ENCODE data around the gene ASIC2.
A peak's percentile ranks its signal among the peaks of the same experiment; 100 is the strongest.

ASIC2 gene

GRCh38 chr17:33178681-33179080, 114.4 kb downstream of the ASIC2 start:
- Mint-ChIP-seq H3K27ac (no peak overlapping the region), H3K27me3 (peaks cover 31% of the 10 kb centered on the region), H3K9me3 (no peaks in the 10 kb centered on the region), H3K4me1 (no peaks in the 10 kb centered on the region), H3K4me3 (no peak overlapping the region)
- DNase-seq (no peak), ATAC-seq (no peak)

- Mint-ChIP-seq H3K27ac (no peak overlapping the region), H3K4me1 (no peaks in the 10 kb centered on the region), H3K4me3 (no peak overlapping the region), H3K9me3 (peaks cover 0 to 7% of the 10 kb centered on the region in 2 donors), H3K27me3 (peaks cover 22% of the 10 kb centered on the region)
- DNase-seq: no peak
- ATAC-seq: no peak
Observed at GRCh38 chr17:33175562-33175961, 117.5 kb downstream of the ASIC2 start.

- DNase-seq (no peak), ATAC-seq (no peak)
- Mint-ChIP-seq H3K27ac (no peak overlapping the region), H3K4me3 (no peak overlapping the region), H3K9me3 (peaks cover 0 to 7% of the 10 kb centered on the region in 2 donors), H3K27me3 (peaks cover 27% of the 10 kb centered on the region), H3K4me1 (no peaks in the 10 kb centered on the region)
Observed at GRCh38 chr17:33171931-33172330, 121.2 kb downstream of the ASIC2 start.

- peaks cover 0 to 7% of the 10 kb centered on the region in 2 donors for H3K9me3 Mint-ChIP-seq
- DNase-seq (no peak), ATAC-seq (no peak)
- H3K4me1 Mint-ChIP-seq: no peaks in the 10 kb centered on the region
- H3K27me3 Mint-ChIP-seq: peaks cover 10% of the 10 kb centered on the region
- no peak overlapping the region for H3K27ac Mint-ChIP-seq
- no peak overlapping the region for H3K4me3 Mint-ChIP-seq
Observed at GRCh38 chr17:33169580-33170285, 123.4 kb downstream of the ASIC2 start.

- H3K9me3 Mint-ChIP-seq: peaks cover 0 to 7% of the 10 kb centered on the region in 2 donors
- H3K27ac Mint-ChIP-seq: no peak overlapping the region
- H3K27me3 Mint-ChIP-seq: peaks cover 21% of the 10 kb centered on the region
- DNase-seq (no peak), ATAC-seq (no peak)
- no peak overlapping the region for H3K4me3 Mint-ChIP-seq
- H3K4me1 Mint-ChIP-seq: no peaks in the 10 kb centered on the region
Observed at GRCh38 chr17:33167736-33168135, 125.4 kb downstream of the ASIC2 start.

- Mint-ChIP-seq H3K27ac (no peak overlapping the region), H3K9me3 (peaks cover 0 to 4% of the 10 kb centered on the region in 2 donors), H3K27me3 (peaks cover 25% of the 10 kb centered on the region), H3K4me3 (no peak overlapping the region), H3K4me1 (no peaks in the 10 kb centered on the region)
- DNase-seq (no peak), ATAC-seq (no peak)
Observed at GRCh38 chr17:33166472-33166871, 126.6 kb downstream of the ASIC2 start.

GRCh38 chr17:33164169-33164881, 128.8 kb downstream of the ASIC2 start:
- Mint-ChIP-seq H3K4me1 (no peaks in the 10 kb centered on the region), H3K27ac (no peak overlapping the region), H3K4me3 (no peak overlapping the region), H3K27me3 (peaks cover 25% of the 10 kb centered on the region), H3K9me3 (no peaks in the 10 kb centered on the region)
- no peak for ATAC-seq
- no peak for DNase-seq

GRCh38 chr17:33163533-33164168, 129.4 kb downstream of the ASIC2 start:
- peak overlapping the region in 1 of 2 donors; percentile 9 for H3K27ac Mint-ChIP-seq
- H3K27me3 Mint-ChIP-seq: peaks cover 21% of the 10 kb centered on the region
- H3K9me3 Mint-ChIP-seq: no peaks in the 10 kb centered on the region
- no peak overlapping the region for H3K4me3 Mint-ChIP-seq
- no peak for DNase-seq
- ATAC-seq: no peak
- no peaks in the 10 kb centered on the region for H3K4me1 Mint-ChIP-seq

- Mint-ChIP-seq H3K27me3 (peaks cover 19% of the 10 kb centered on the region), H3K9me3 (no peaks in the 10 kb centered on the region), H3K4me1 (no peaks in the 10 kb centered on the region), H3K27ac (no peak overlapping the region), H3K4me3 (no peak overlapping the region)
- DNase-seq: no peak
- ATAC-seq: no peak
Observed at GRCh38 chr17:33154869-33155455, 138.1 kb downstream of the ASIC2 start.

GRCh38 chr17:33152783-33153182, 140.3 kb downstream of the ASIC2 start:
- peaks cover 14% of the 10 kb centered on the region for H3K27me3 Mint-ChIP-seq
- H3K9me3 Mint-ChIP-seq: no peaks in the 10 kb centered on the region
- no peak overlapping the region for H3K27ac Mint-ChIP-seq
- DNase-seq (no peak), ATAC-seq (no peak)
- no peak overlapping the region for H3K4me3 Mint-ChIP-seq
- H3K4me1 Mint-ChIP-seq: no peaks in the 10 kb centered on the region

GRCh38 chr17:33151565-33151964, 141.5 kb downstream of the ASIC2 start:
- H3K9me3 Mint-ChIP-seq: no peaks in the 10 kb centered on the region

GRCh38 chr17:33145941-33146340, 147.2 kb downstream of the ASIC2 start:
- no peaks in the 10 kb centered on the region for H3K4me1 Mint-ChIP-seq
- H3K27ac Mint-ChIP-seq: no peak overlapping the region
- ATAC-seq (no peak), DNase-seq (no peak)
- no peaks in the 10 kb centered on the region for H3K9me3 Mint-ChIP-seq
- no peaks in the 10 kb centered on the region for H3K27me3 Mint-ChIP-seq
- H3K4me3 Mint-ChIP-seq: no peak overlapping the region

More at GRCh38 chr17:33151565-33151964, 141.5 kb downstream of the ASIC2 start:
- Mint-ChIP-seq H3K27me3 (peaks cover 8% of the 10 kb centered on the region), H3K4me3 (no peak overlapping the region), H3K27ac (no peak overlapping the region), H3K4me1 (no peaks in the 10 kb centered on the region)
- no peak for ATAC-seq
- DNase-seq: no peak

- H3K9me3 Mint-ChIP-seq: no peaks in the 10 kb centered on the region
- ATAC-seq: no peak
- peaks cover under 1% of the 10 kb centered on the region for H3K27me3 Mint-ChIP-seq
- no peak overlapping the region for H3K27ac Mint-ChIP-seq
- H3K4me1 Mint-ChIP-seq: no peaks in the 10 kb centered on the region
- no peak for DNase-seq
- no peak overlapping the region for H3K4me3 Mint-ChIP-seq
Observed at GRCh38 chr17:33144837-33145236, 148.3 kb downstream of the ASIC2 start.

- Mint-ChIP-seq H3K9me3 (no peaks in the 10 kb centered on the region), H3K4me1 (no peaks in the 10 kb centered on the region), H3K27me3 (peaks cover 21% of the 10 kb centered on the region), H3K27ac (peak overlapping the region in 1 of 2 donors; percentile 72), H3K4me3 (no peak overlapping the region)
- DNase-seq (no peak), ATAC-seq (no peak)
Observed at GRCh38 chr17:33142705-33143299, 150.3 kb downstream of the ASIC2 start.

- peaks cover 30% of the 10 kb centered on the region for H3K27me3 Mint-ChIP-seq
- H3K4me1 Mint-ChIP-seq: no peaks in the 10 kb centered on the region
- H3K4me3 Mint-ChIP-seq: no peak overlapping the region
- DNase-seq: no peak
- H3K9me3 Mint-ChIP-seq: no peaks in the 10 kb centered on the region
- no peak for ATAC-seq
- no peak overlapping the region for H3K27ac Mint-ChIP-seq
Observed at GRCh38 chr17:33140413-33141099, 152.5 kb downstream of the ASIC2 start.
